Endometrium (tissue), 2 donors: ENCODE results near the gene ADCYAP1R1.

ENCODE experiments used
- FAIRE-seq: peaks from 2 replicates; lab custom pipeline; 2012; peaks lifted over from hg19 to GRCh38; lab: Jason Lieb, UNC
- donor health status: control.
- donor health status: control.

ADCYAP1R1 gene

DNA sequence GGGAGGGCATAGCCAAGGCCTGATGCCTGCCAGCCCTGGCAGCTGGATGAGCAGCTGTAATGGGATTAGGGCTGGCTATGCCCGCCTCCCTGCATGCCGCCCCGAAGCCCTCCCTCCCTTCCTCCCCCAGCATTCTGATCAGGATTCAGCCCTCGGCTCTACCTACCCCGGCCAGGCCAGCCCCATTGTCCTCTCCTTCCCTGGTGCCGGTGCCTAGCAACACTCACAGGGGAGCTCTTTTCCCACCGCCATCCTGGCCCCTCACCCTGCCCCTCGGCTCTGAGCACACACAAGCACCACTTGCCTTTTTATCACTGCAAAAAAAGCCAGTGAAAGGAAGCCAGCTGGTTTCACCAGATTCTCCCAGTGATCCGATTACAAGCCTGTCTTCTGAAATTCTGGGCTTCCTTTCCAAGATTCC is 9.0 kb upstream of the ADCYAP1R1 start:
- FAIRE-seq = no peak

DNA sequence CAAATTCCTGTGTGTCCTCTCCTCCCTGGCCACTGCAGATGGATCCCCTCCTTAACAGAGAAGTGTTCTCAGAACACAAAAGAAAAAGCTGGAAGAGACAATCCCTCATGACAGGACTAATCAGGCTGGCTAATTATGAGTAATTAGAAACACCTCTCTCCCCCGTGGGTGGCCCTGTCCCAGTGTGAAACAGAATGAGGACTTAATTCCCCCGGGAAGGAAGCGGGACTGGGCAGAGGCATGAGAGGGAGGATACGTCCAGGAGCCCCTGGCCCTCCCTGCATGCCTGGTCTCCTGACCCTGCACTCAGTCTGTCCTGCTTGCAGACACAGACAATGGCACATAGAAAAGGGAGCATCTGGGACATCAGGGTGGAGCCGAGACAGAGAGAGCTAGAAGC is 7.6 kb upstream of the ADCYAP1R1 start:
- FAIRE-seq = no peak

DNA sequence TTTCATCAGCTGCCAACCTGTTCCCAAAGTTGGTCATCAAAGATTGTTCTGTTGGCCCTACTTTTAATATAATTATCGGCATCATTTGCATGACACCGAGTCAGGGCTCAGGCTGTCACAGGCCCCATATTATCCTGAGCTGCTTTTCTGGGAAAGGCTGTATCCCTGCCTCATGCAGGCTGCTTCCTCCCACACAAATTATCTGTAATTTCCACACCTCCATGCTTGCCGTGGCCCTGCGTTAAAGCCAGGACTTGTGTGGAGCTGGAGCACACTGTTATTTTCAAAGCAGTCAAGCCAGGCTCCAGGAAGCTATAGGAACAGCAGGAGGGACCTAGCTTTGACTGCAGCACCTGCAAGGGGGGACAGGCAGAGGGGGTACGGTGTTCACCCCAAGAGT is 5.4 kb upstream of the ADCYAP1R1 start:
- FAIRE-seq = no peak

DNA sequence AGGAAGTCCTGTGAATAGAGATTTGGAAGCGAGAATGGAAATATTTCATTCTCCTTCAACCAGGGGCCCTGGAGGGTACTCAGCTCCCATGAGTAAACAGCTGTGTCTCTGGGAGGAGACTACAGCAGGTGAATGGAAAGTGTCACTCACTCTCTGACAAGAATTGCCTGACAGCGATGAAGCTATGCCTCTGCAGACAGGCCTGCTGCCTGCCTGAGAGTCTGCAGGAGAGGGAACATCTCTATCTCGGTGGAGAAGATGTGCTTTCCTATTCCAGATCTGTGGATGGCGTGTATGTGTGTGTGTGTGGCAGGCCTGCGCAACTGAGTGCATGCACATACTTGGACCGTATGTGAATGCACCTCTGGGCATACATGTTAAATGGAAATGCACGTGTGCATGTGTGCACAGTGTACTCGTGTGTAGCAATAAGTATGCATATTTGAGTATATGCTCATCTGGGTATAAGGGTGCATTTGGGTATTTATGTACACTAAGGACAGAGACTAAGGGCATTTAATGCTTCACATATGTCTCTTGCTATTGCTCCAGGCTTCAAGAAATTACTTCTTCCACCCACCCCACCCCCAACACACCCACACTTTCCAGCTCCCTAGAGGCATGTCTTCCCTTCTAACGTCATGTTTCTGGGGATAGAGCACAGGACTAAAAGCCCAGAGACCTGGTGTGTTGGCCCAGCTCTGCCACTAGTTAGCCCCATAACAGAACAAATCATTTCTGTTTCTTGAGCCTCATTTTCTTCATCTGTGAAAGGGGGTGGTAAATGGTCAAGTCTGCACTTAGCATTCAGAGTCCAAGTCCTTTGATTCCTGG is 4.6 kb upstream of the ADCYAP1R1 start:
- FAIRE-seq = no peak

DNA sequence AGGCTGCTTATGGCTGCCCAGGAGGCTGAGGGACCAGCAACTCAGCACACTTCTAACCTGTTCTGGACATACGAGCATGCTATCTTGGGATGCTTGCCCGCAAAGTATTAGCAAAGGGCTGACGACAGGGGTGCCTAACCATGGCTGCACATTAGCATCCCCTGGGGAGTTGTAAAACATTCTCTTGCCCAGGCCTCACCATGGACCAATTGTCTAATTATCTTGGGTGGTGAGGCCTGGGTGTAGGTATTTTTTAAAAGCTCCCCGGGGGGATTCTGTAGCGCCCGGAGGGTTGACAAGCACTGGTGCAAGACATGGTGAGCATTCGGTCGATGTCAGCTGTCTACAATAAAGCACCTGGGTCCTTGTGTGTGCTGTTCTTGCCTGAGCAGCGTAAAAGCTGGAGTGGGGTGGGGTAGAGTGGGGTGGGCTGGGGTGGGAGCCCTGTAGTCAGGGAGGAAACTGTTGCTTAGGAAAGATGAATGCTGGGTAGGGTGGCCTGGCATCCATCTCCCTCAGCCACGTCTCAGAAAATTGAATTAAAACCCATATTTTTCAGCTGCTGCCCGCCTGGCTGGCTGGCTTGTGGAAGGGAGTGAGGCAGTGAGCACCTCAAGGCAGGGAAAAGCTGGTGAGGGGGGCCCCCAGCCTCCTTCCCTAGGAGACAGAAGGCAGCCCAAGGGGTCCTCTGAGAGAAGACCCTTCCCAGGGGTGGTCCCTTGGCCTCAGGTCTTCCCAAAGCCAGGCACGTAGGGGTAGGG is 2.9 kb upstream of the ADCYAP1R1 start:
- no peak for FAIRE-seq

DNA sequence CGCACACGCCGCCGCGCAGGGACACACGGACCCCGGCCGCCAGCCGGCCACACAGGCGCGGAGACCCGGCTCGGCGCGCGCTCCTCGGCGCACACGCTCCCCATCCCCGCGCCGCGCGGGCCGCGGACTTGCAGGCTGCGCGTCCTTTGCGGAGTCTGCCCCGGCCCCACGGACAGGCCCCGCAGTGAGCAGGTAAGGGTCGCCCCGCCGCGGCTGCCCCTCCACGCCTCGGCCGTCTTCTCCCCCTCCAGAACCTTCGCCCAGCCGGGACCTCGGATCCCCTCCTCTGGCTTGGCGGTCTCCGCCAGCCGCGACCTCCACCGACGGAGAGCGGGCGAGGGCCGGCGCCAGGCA is 356 bp downstream of the ADCYAP1R1 start:
- FAIRE-seq = no peak

DNA sequence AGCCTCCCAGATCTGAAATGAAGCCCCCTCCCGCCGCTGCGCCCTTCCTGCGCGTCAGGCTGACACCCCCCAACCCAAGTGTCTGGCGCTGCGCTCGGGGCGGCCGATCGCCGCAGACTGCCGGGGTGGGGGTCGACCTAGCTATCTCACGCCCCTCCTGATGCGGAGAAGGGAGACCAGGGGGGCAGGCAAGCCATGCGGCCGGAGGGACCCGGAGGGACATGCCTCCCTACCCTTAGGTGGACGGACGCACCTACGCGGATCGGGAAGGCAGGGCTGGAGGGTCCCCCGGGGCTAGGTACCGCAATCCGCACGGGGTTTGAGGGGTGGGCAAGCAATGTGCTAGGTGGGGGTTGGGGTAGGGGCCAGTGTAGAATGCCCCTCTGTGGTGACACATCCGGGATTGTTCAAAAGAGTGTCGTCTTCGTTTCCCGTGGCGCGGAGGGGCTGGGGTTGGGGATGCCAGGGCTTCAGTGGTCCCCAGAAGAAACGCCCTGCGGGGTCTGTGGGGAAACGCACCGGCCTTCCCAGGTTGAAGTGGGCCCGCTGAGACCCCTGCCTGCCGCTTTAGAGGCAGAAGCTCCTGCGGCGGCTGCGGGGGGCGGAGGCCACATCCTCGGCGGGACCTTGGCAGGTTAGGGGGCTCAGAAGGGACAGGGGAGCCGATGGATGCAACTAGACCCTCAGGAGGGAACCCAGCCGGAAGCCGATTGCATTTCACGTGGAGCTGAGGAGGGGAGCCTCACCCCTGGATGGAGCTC is 913 bp downstream of the ADCYAP1R1 start:
- FAIRE-seq = no peak

DNA sequence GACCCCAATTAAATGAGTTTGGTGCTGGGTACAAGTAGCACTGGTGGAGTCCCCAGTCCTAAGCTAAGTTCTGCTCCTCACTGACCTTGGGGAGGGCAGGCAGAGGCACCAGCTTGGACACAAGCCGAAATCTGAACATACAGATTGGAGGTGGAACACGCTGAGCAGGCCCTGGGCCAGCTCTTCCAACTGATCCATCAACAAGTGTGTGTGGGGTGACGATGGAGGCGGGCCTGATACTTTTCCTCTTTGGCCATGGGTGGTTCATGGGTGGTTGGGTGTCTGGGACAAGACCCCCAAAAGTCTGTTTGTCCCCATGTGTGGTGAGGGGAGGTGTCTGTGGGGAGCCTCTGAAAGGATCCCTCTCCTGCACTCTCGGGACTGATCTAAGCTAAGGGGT is 1.9 kb downstream of the ADCYAP1R1 start:
- FAIRE-seq = no peak

DNA sequence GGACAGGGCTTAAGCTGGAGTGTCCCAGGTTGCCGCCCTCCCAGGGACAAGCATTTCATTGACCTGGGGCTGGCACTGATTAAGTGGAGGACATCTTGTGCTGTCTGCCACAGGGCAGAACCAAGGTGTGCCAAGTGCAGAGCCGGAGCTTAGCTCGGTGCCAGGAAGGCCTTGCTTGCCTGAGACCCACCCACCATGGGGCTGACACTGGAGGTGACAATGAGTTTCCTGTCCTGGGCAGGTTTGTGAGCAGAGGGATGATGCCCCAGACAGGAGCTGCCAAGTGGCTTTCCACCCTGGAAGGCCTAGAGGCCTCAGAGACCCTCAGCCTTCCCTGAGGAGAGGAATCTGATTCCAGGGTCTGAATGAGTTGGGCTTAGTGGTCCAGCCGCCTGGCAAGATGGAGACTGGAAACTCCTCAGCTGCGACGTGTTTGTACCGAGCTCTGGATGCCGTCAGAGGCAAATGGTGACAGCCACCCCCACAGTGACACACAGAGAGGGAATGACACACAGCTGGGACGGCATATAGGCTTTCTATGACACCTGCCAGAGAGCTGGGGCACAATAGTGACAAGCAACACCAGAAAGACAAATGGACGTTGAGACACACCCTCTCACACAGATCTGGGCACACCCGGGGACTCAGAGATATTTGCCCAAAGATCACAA is 2.6 kb downstream of the ADCYAP1R1 start:
- FAIRE-seq = no peak

DNA sequence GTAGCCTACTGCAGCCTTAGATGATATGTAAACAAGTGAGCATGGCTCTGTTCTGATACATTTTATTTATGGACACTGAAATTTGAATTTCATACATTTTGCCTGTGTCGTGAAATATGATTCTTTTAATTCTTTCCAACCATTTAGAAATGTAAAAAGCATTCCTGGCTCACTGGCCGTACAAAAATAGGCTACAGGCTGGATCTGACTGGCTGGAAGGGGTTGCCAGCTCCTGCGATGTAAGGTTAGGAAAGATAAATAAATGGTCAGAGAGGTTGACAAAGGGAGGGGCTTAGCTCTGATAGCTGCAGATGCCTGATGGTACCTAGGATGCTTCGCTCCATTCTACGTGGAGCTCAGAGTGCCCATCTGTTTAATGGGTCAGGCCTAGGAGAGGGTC is 3.4 kb downstream of the ADCYAP1R1 start:
- FAIRE-seq = no peak

DNA sequence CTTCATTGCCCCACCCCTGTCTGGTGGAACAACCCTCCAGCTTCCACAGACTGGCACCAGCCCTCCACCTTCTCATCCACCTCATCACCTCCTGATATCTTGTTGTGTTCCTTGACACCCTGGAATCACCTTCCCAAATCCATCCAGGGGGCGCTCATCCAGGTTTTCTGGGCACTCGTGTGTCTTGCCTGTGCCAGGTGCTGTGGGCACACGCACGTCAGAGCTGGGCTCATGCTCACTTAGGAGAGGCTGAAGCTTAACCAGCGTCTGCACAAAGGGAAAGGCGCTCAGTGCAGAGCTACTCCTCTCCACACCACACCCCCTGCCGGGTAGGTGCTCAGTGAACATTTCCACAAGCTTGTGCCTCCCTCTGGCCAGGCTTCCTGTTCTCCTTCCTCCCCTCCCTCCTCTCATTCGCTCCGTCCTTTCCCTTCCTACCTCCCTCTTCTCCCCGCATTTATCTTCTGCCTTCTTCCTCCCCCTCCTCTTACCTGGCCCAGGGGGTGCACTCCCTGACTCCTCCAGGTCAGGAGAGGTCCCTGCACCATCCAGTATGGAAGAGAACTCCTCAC is 4.8 kb downstream of the ADCYAP1R1 start:
- no peak for FAIRE-seq

DNA sequence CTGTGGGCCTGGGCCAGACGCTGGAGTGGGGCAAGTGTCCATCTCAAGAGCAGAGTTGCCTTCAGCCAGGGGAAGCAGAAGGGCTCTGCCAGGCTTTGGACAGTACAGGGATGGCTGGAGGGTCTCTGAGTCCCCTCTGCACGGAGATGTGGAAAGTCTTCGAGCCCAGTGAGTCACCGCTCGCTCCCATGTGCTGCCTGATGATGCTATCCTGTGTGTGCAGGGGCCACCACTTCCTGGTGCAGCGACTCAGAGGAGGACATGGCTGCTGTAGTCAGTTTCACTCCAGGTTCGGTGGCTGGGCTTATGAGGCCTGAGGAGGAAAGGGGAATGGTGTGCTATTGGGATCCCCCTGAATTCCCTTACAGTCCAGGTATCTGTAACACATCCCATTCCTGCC is 6.0 kb downstream of the ADCYAP1R1 start:
- no peak for FAIRE-seq

DNA sequence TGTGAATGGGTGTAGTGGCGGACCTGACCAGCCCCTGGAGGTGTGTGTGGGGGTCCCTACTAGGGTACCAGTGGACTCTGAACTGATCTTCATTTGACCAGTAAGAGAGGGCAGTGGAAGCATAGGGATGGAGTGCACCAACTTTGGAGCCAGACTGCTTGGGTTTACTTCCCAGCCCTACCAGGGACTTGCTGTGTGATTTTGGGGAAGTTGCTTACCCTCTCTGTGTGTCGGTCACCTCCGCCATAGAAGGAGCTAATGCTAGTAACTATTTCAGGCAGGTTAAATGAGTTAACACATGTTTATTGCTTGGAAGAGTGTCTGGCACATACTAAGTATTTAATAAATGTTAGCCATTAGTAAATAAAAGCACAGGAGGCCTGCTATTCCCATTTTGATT is 6.6 kb downstream of the ADCYAP1R1 start:
- FAIRE-seq = no peak

DNA sequence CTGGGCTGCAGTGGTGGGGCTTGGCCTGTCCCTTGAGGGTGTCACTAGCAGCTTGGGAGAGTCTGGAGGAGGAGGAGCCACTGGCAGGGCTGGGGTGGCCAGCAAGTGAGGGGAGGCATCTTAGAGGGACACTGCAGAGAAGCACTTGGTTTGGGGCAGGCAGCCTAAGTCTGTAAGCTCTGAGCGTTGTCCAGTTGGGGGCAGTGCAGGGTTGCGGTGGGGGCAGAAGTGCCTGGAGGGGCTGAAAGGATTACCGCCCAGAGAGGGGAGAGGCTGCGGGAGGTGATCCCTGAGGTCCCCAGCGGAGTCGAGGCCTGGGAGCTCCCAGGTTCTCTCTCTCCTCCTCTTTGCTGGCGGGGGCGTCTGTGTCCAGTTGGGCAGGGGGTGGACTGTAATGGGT is 7.4 kb downstream of the ADCYAP1R1 start:
- no peak for FAIRE-seq

DNA sequence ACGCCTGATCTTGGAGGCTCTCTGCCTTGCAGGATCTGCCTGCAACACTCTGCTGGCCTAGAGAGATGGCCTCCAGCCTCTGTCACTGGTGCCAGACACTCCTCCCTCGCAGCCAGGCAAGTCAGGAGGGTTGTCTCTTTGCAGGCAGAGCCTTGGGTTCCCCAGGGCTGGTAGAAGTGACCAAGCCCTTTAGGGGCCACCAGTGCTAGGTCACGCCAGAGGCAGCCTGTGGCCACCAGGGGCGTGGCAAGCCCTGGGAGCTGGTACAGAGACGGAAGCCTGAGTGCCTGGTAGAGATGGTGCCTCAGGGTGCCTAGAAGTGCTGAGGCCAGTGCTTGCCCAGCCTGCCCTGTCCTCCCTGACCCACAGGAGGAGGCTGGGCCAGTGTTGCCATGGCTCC is 9.1 kb downstream of the ADCYAP1R1 start:
- FAIRE-seq = no peak

DNA sequence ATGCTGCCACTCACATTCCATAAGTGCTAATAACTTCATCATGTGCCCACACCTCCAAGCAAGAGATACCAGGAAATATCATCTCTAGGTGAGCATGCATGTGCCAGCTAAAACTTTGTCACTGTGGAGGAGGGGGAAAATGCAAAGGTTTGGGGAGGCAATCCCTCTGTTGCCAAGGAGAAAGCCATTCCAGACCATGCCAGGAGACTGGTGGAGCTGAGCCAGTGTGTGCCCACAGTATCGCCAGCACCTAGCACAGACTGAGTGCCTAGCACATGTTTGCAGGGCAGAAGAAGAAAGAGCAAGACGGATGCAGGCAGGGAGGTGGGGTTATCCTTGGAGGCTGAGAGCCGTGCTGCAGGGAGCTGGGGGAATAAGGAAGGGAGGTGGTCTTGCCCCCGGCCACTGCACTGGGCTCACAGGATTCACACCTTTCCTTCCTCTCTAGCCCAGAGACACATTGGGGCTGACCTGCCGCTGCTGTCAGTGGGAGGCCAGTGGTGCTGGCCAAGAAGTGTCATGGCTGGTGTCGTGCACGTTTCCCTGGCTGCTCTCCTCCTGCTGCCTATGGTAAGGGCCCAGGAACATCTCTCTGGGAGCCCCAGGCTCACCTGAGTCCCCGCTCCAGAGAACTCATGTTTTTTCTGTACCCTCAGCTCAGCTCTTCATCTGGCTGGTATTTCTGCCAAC is 10.8 kb downstream of the ADCYAP1R1 start:
- FAIRE-seq = no peak

DNA sequence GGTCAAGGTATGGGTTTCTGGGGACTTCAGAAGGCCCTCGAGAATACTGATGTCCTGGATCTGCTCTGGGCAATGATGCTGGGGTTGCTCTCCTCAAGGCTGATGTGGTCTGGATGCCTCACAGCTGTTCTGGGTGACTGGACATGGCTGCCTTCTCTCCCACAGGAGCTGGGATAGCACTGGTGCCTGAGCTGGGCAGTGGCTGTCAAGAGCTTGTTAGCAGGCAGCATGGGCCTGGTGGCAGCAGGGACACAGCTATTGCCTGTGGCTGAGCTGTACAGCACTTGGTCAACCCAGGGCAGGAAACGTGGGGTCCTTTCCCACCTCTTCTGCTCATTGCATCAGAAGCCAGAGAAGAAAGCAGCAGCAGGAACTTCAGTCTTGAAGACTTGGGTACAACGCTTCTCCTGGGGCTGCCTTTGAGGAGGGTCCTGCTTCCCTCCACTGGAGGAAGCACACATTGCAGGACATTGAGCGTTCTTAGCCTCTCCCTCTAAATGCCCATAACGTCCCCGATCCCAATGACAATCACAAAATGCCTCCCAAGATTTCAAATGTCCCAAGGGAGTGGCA is 13.0 kb downstream of the ADCYAP1R1 start:
- no peak for FAIRE-seq

DNA sequence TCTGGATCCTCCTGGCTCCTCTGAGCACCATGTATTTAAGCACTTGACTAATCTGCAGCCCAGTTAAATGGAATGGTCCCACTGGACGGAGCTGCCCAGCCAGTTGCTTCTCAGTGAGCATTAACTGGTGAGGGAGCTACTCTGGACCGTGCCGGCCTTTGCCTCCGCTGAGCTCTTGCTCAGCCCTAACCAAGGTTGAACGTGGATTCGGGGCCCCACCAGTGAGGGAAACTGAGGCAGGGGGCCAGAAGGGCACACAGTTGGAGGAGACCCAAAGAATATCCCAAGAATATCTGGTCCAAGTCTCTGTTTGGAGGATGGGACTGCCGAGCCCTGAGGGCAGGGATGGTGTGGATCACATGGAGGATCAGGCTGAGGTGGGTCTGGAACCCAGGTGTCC is 13.7 kb downstream of the ADCYAP1R1 start:
- no peak for FAIRE-seq

DNA sequence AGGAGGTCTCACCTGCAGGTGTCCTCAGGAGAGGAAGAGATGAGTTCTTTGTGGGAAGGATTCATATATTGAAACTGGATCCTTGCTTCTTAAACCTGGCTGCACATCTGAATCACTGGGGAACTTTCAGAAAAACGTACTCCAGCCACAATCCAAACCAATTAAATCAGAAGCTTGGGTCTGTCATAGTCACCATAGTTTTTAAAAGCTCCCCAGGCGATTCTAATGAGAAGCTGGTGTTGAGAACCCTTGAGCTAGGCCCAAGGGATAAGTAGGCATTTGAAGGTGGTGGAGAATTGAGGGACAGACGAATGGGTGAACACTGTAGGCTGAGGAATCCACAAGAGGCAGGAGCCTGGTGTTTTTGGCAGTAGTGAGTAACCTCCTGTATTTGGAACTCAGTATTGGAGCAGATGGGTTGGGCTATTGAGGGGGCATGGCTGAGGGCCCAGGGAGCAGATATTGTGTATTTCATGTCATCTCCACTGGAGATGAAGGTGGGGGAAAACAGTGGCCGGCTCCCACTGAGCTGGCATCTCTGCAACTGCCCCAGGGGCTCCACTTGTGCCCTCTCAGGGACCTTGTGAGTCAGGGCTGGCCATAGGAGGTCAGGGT is 14.5 kb downstream of the ADCYAP1R1 start:
- FAIRE-seq = no peak

DNA sequence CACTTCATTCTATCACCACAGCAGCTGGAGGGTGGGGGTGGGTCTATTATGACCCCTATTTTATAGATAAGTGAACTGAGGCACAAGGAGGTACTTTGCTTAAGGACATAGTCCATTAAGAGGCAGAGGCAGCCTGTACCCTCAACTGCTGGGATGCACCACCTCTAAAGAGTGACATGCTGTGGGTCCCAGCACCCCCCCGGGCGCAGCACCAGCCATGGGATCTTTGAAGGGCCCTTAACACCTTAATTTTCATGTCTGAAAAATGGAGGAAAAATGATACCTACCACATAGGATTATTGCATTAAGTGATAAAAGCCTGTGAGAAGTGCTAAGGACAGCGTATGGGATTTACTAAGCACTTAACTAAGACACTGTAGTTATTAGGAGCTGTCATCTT is 15.4 kb downstream of the ADCYAP1R1 start:
- FAIRE-seq = no peak
